Subcutaneous abdominal adipose tissue (tissue), 5 donors: ENCODE results near the gene GTF2F1.
A peak's percentile ranks its signal among the peaks of the same experiment; 100 is the strongest.
"Not testable (repeated sequence)": the region's sequence is repeated elsewhere in the genome, so short reads cannot be mapped to it uniquely, and the experiment has no call there.

ENCODE experiments used
- H3K27ac ChIP-seq: one replicate; pipeline ENCODE4 v1.7.0; 2013; ENCODE audit warnings: low read depth, mild to moderate bottlenecking, inconsistent platforms, low read length, moderate library complexity
- H3K27me3 ChIP-seq, 5 donors: one replicate each; pipeline ENCODE4 v1.7.0; 2013; ENCODE audit warnings: low read length in 5 of 5, inconsistent platforms in 1 of 5; ENCODE audit not compliant: control insufficient read depth in 5 of 5, insufficient read depth in 4 of 5
- H3K36me3 ChIP-seq, 5 donors: one replicate each; pipeline ENCODE4 v1.7.0; 2013; ENCODE audit warnings: low read length in 5 of 5; ENCODE audit not compliant: control insufficient read depth in 5 of 5, insufficient read depth in 5 of 5
- H3K4me1 ChIP-seq, 5 donors: one replicate each; pipeline ENCODE4 v1.7.0; 2013; ENCODE audit warnings: low read length in 5 of 5, mild to moderate bottlenecking in 3 of 5, moderate library complexity in 1 of 5; ENCODE audit not compliant: control insufficient read depth in 5 of 5, insufficient read depth in 5 of 5
- H3K4me3 ChIP-seq, 5 donors: one replicate each; pipeline ENCODE4 v1.7.0; 2013; ENCODE audit warnings: low read length in 5 of 5, low read depth in 1 of 5
- H3K9ac ChIP-seq, 5 donors: one replicate each; pipeline ENCODE4 v1.7.0; 2013; ENCODE audit warnings: low read length in 5 of 5, mild to moderate bottlenecking in 4 of 5, moderate library complexity in 3 of 5
- H3K9me3 ChIP-seq, 5 donors: one replicate each; pipeline ENCODE4 v1.7.0; 2013; ENCODE audit warnings: low read length in 5 of 5; ENCODE audit not compliant: control insufficient read depth in 5 of 5
- donor health status: healthy.
- donor health status: healthy.
- donor health status: healthy.
- donor health status: healthy.
- donor health status: healthy.

Gene GTF2F1

GRCh38 chr19:6393074-6393982 is at the start of gene GTF2F1:
Gene GTF2F1, minus strand, starts transcription at chr19:6393164. Its CDS starts 169 bp downstream, at chr19:6392995.
- Histone ChIP-seq H3K27me3 (no peaks in the 10 kb centered on the region), H3K4me3 (peak within 1 kb of the TSS; percentile 58 to 94 (median 92)), H3K9me3 (no peaks in the 10 kb centered on the region), H3K4me1 (peaks cover 3 to 25% (median 18%) of the 10 kb centered on the region in 5 donors), H3K9ac (peak within 1 kb of the TSS; percentile 87 to 97 (median 94)), H3K27ac (peak within 1 kb of the TSS; percentile 84), H3K36me3 (peaks cover 0 to 21% (median 14%) of the 10 kb centered on the region in 5 donors)

DNA sequence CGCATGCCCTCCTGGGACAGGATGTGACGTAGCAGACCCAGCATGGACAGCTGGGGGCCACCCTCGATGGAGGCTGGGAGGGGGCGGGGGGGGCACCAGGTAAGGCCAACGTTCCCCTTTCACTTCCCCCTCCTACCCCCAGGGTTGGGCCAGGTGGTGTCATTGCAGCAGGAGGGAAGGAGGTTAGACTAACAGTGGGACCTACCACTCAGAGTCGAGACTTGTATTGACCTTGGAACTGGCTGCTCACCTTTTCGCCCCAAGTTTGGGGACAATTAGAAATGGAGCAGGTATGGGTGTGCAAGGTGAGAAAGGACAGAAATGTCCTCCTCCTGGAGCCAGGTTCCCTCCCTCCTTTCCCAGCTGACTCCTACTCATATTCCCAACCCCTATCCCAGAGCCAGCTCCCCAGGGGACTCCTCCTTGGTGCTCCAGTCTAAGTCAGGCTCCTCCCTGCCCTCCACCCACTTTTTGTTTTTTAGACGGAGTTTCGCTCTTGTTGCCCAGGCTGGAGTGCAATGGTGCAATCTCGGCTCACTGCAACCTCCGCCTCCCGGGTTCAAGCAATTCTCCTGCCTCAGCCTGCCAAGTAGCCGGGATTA is 49.2 kb upstream of the GTF2F1 start:
- Histone ChIP-seq H3K9ac (no peak overlapping the region), H3K36me3 (peaks cover 0 to 7% (median 2%) of the 10 kb centered on the region in 5 donors), H3K4me1 (no peaks in the 10 kb centered on the region), H3K27me3 (peaks cover 0 to 2% (median 0%) of the 10 kb centered on the region in 5 donors), H3K9me3 (peaks cover 0 to 3% (median 0%) of the 10 kb centered on the region in 5 donors), H3K4me3 (no peak overlapping the region), H3K27ac (no peak overlapping the region)

DNA sequence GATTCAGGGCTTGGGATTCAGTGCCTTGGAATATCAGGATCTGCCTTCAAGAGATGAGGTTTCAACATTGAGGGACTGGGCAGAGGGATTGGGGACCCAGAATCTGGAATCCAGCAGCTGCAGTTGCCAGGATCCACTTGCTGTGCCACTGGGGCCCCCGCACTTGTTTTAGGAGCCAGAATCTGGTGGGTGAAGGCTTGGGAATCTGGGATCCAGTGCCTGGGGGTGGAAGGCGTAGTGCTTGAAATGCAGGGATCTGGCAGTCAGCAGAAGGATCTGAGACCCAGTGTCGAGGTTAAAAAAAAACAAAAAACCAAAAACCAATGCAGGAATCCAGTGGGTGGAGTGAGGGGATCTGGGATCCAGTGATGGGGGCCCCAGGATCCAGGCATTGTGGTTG is 47.9 kb upstream of the GTF2F1 start:
- peaks cover 0 to 2% (median 0%) of the 10 kb centered on the region in 5 donors for H3K27me3 ChIP-seq
- H3K4me1 ChIP-seq = no peaks in the 10 kb centered on the region
- H3K9me3 ChIP-seq = no peaks in the 10 kb centered on the region
- no peak overlapping the region for H3K27ac ChIP-seq
- no peak overlapping the region for H3K9ac ChIP-seq
- H3K4me3 ChIP-seq = no peak overlapping the region
- peaks cover 0 to 2% (median 0%) of the 10 kb centered on the region in 5 donors for H3K36me3 ChIP-seq

GRCh38 chr19:6439743-6440142 is 46.8 kb upstream of the GTF2F1 start:
- Histone ChIP-seq H3K36me3 (no peaks in the 10 kb centered on the region), H3K4me3 (no peak overlapping the region), H3K27ac (no peak overlapping the region), H3K9ac (no peak overlapping the region), H3K27me3 (peaks cover 0 to 2% (median 0%) of the 10 kb centered on the region in 5 donors), H3K4me1 (no peaks in the 10 kb centered on the region), H3K9me3 (no peaks in the 10 kb centered on the region)

- no peak within 1 kb of the TSS for H3K9ac ChIP-seq
- H3K27ac ChIP-seq = no peak within 1 kb of the TSS
- no peaks in the 10 kb centered on the region for H3K4me1 ChIP-seq
- no peak within 1 kb of the TSS for H3K4me3 ChIP-seq
- no peaks in the 10 kb centered on the region for H3K9me3 ChIP-seq
- H3K36me3 ChIP-seq = no peaks in the 10 kb centered on the region
- peaks cover 0 to 2% (median 0%) of the 10 kb centered on the region in 5 donors for H3K27me3 ChIP-seq
These were observed 40.7 kb upstream of the GTF2F1 start, which contains the start of gene SLC25A41 for GRCh38 chr19:6433663-6434062. Gene SLC25A41, minus strand, starts transcription at chr19:6433763. Its CDS starts 70 bp downstream, at chr19:6433693.

- H3K36me3 ChIP-seq = no peaks in the 10 kb centered on the region
- no peaks in the 10 kb centered on the region for H3K9me3 ChIP-seq
- H3K9ac ChIP-seq = no peak overlapping the region
- H3K27ac ChIP-seq = no peak overlapping the region
- H3K4me3 ChIP-seq = no peak overlapping the region
- peaks cover 0 to 2% (median 0%) of the 10 kb centered on the region in 5 donors for H3K27me3 ChIP-seq
- no peaks in the 10 kb centered on the region for H3K4me1 ChIP-seq
These were observed 40.2 kb upstream of the GTF2F1 start for GRCh38 chr19:6433165-6433564.

DNA sequence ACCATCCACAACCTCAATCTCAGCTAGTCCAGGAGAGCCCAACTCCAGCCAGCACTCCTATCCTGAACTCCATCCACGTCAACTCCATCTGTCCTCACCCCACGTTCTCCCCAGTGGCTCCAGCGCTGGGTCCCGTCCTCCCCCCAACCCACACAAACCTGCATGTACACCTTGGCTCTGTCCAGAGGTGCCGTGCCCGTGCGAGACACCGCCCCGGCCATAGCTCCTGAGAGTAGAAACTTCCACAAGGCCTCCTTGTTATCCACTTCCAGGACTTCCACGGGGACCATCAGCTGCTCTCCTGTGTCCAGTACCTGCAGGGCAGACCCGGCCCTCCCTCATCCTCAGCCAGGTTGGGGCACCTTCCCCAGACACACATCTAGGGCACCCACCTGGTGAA is 38.9 kb upstream of the GTF2F1 start:
- Histone ChIP-seq H3K4me1 (no peaks in the 10 kb centered on the region), H3K9me3 (no peaks in the 10 kb centered on the region), H3K27me3 (no peaks in the 10 kb centered on the region), H3K4me3 (no peak overlapping the region), H3K9ac (no peak overlapping the region), H3K36me3 (no peaks in the 10 kb centered on the region), H3K27ac (no peak overlapping the region)

GRCh38 chr19:6429419-6430221 is 36.7 kb upstream of the GTF2F1 start:
- Histone ChIP-seq H3K27ac (no peak overlapping the region), H3K4me3 (no peak overlapping the region), H3K4me1 (peaks cover 0 to 7% (median 6%) of the 10 kb centered on the region in 5 donors), H3K9me3 (peaks cover 0 to 3% (median 0%) of the 10 kb centered on the region in 5 donors), H3K9ac (no peak overlapping the region), H3K36me3 (no peaks in the 10 kb centered on the region), H3K27me3 (no peaks in the 10 kb centered on the region)

DNA sequence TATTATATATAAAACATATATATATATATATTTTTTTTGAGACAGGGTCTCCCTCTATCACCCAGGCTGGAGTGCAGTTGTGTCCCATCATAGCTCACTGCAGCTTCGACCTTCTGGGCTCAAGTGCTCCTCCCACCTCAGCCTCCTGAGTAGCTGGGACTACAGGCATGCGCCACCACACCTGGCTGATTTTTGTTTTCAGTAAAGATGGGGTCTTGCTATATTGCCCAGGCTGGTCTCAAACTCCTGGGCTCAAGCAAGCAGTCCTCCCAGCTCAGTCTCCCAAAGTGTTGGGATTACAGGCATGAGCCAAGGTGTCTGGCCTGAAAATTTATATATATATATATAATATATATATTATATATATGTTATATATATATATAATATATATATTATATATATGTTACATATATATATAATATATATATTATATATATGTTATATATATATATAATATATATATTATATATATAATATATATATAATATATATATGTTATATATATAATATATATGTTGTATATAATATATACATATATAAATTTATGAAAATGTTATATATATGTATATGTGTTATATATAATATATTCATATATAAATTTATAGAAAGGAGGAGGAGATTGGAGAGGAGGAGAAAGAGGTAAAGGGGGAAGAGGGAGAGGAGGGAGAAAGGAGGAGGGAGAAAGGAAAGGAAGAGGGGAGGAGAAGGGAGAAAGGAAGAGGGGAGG is 35.9 kb upstream of the GTF2F1 start:
- not testable (repeated sequence) for H3K4me3 ChIP-seq, H3K4me1 ChIP-seq, H3K36me3 ChIP-seq

More for the DNA sequence above, 35.9 kb upstream of the GTF2F1 start:
- not testable (repeated sequence) for H3K9me3 ChIP-seq, H3K27ac ChIP-seq, H3K27me3 ChIP-seq, H3K9ac ChIP-seq
